ENCODE results near the gene NINJ1.

Gene NINJ1

DNA sequence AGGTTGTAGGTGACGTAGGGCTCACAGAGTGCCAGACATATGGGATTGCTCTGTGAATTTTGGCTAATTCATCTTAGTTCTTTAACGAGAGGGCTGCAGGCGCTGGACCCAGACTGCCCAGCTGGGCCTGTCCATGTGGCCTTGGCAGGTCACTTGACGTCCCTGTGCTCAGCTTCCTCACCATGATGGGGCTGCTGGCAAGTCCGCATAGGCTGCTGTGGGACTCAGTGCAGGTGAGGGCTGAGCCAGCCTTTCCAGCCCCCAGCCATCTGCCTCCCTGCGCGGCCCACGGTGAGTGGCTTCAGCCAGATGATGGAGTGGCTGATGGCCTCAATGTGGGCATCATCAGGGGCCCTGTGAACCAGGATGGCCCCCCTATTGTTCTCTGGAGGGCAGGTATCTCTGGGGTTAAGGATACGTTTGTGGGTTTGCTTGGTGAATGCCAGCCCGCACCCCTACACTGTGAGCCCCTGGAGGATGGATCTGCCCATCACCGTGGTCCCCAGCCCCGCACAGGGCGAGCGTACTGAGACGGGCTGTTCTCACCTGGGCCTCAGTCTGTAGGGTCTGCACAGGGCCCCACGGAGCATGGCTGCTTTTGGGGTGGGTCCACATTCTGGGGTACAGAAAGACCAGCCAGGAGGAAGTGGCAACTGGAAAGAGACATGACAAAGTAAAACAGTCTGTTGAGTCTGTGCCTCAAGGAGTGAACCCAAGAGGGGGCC lies 34.3 kb downstream of the NINJ1 start:
- DNase-seq: no peak

DNA sequence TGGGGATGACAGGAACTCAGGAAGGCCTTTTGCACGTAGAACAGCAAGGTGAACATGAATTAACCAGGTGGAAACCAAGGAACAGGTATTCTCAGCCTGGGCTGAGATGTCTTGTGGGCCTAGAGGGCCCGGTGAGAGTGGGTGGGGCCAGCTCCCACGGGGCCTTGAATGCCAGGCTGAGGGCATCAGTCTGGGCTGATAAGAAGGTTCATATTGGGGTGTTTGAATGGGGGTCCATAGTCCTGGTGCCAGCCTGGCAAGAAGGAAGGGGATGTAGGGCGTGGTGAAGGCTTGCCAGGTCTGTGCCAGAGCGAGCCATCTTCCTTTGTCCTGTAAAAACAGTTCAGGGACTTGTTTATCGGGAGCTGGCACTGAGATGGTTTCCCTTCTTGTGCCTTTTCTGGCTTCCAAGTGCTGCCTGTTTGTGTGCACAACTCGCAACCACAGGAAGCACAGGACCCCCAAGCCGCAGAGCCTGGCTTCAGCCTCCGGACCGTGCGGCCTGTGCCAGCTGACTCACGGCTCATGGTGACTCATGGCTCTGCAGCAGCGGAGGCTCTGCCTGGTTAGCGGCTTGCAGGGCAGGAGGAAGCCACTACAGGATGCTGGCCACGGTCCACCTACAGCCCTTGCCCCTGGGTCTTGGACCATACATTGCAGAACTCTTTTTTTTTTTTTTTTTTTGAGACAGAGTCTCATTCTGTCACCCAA lies 35.7 kb downstream of the NINJ1 start:
- DNase-seq: peak; percentile 60

DNA sequence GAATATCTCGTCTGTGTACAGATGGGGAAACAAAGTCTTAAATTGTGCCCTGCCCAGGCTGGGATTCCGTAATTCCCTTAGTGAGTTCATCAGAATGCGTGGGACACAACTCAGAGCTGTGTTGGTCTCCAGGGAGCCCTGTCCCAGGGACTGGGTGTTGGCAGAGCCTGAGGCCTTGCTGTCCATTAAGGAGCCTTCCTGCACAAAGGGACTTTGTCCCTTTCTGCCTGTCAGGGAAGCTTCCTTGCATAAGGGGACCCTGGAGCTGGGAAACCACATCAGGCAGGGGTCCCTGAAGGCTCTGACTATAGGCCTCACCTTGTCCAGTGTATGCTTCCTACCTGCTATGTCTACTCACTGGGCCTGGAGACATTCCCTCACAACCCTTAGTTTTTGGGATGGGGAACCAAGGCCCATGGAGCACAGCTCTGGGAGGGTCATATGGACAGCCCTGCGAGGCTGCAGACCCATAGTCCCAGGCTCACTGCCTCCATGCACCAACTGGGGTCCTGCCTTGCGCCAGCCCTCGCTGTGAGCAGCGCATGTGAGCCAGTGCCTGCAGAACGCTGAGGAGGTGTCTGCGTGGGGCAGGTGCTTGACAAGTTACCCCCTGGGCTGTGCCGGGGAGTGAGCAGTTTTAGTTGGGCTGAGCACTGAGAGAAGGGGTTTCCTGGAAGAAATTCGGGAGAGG lies 36.4 kb downstream of the NINJ1 start:
- no peak for DNase-seq

DNA sequence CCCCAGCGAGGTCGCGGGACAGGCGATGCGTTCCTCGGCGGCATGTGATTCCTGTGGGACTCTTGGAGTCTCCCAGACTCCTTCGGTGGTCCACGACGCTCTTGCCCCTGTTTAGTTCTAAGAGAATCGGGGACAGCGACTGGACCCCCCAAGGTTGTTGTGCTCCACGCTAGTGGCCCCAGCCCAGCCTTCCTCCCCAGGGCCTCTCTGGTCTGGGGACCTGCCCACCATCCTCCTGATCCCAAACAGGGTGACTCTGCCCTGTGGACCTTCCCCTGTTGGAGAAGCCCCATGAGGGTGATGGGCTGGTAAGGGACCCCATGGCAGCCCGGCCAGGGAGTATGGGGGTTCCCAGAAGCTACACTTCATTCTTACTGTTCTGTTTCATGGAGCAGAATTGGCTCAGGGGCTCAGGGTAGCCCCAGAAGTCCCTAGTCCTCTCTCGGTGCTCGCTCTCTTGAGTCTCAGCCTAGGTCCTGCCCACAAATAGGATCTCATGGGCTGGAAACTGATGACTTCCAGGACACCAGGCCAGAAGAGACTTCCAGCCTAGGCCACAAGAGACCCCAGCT lies 37.2 kb downstream of the NINJ1 start:
- no peak for DNase-seq

DNA sequence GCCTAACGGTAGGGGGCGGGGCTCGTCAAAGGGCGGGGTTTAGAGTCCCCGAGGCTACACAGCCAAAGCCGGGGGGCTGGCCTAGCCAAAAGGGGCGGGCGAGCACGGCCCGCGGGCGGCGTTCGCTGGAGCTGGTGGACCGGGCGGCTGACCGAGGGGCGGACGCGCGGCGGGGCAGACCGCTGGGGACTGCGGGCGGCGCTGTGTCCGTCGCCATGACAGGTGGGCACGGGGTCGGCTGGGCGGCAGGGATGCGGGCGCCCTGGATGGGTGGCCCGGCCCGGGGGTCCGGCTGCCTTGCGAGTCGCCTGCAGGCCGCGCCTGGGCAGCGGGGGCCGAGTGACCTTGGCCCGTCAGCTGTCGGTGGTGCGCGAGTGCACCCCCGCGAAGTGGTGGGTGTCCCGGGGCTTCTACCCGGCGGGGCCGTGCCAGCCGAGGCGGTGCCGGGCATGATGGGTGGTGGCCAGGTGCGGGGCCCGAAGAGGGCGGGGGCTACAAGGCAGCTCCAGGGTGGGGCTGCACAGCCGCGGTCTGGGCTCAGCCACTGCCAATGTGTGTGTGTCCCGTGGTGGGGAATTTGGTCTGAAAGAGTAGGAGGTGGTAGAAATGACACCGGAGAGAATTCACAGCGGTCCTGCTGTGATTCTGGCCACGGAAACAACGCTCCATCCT lies 37.8 kb downstream of the NINJ1 start, which contains the start of gene CARD19:
Gene CARD19, plus strand, starts transcription at position 87 of the 672 bp plus-strand sequence. Its CDS starts 129 bp downstream, at position 216.
- DNase-seq: peak; percentile 42

DNA sequence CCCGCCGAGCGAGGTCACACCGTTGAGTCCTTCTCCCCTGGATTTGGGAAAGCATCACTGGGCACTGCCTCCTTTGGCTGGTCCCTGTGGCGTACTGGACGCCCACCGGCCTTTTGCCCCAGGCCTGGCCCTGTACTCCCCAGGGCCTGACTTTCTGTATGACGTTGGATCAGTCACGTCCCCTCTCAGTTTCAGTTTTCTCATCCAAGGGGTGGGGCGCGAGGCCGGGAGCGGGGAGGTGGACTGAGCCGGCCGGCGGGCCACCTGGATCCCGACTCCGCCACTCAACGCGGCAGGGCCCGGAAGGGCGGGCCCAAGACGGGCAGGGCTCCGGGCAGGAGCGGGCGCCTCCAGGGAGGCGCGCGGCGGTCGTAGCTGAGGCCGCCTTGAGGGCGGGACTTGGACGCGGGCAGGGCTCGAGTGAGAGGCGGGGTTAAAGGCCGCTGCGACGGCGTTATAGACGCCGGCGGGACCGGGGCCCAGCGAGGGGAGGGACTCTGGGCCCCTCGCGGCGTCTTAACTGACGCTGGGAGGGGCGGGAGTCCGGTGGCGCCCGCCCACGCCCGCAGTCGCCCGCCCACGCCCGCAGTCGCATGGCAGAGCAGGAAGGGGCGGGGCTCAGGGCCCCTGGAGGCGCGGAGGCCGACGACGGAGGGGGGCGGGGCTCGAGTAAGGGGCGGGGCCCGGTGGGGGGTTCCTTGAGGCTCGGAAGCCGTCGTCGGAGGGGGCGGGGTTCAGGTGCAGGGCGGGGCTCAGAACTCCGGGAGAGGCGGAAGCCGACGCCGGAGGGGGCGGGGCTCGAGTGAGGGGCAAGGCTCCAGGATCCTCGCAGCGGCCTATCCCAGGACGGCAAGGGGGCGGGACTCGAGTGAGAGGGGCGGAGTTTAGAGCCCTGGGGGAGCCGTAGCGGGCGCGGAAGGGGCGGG lies 38.6 kb downstream of the NINJ1 start:
- peak; percentile 100 for DNase-seq

DNA sequence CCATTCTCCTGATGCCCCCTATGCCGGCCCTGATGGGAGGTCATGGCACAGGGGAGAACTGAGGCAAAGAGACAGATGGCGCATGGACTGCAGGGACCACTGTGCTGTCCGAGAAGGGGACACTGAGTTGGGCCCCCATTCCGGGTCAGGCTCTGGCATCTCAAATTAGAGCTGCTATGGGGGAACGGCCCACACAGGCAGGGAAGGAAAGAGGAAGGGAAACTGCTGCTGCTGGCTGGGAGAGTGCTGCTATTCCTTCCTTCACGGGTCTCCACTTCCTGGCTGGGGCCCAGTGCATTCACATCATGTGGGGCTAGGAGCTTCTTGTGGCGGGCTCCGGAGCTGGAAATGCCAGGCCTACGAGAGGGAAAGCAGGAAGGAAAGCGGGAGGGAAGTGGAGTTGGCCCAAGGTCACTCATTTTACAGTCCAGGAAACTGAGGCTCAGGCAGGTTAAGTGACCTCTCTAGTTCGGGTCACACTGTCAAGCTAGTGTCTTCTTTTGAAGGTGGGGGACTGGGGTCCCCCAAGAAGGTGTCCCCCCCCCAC lies 39.3 kb downstream of the NINJ1 start:
- DNase-seq: no peak

DNA sequence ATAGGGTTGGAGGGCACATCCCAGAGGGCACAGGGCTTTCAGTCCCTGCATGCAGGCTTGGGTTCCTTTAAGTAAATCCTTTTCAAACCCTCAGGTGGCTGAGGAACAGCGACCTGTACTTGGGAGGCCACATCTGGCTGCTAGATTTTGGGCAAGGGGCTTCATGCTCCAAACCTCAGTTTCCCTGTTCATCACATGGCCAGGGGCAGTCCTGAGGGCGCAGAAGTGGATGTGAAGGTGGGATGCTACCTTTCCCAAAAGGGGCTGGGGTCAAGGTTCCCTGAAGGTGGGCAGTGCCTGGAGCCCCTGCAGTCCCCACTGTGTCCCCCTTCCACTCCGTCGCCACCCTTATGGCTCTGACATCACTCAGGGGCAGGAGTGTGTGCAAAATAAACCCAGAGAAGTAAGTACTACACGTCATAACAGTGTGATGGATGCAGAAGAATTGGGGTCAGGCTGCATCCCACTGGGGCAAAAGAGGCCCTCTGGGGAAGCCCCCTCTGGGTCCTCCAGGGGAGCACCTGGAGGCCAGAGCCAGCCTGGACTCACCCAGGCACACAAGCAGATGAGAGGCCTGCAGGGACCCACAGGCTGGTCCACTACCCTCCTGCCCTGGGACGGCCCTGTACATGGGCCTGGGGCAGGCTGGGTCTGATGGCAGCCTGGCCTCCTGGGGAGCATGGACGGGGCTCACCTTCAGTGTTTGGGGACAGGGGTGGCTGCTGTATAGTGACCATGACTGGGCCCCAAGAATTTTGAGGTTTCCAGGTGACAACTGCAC lies 40.0 kb downstream of the NINJ1 start:
- no peak for DNase-seq

DNA sequence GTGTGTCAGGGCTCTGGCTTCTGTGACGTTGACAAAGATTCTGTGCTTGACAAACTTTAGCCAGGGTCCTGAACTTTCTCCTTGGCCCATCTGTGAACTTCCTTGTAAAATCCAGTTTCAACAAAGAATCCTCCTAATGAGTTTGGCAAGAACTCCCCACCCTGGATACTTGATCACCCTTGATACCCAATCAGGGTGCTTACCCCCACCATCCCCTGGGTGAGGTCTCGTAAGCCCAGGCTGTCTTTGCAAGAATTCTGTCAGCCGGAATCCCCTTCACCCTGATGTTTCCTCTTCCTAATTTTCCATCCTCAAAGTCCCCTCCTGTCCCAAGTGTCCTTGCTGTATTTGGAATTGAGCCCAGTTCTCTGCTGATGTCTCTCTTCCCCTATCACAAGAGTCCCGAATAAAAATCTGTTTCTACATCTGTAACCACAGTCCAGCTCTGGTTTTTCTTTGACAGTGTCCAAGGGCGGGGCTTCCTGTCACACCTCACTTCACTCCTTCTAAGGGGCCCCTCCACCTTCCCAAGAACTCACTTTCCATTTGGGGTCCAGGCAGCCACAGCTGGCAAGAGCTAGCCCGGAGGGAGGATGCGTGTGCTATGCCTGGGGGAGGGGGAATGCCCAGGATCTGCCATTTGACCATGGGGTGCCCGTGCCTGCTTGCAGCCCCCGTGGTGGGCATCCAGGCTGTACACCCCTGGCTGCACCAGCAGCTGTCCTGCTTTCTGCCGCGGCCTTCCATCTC lies 40.7 kb downstream of the NINJ1 start:
- DNase-seq: no peak

DNA sequence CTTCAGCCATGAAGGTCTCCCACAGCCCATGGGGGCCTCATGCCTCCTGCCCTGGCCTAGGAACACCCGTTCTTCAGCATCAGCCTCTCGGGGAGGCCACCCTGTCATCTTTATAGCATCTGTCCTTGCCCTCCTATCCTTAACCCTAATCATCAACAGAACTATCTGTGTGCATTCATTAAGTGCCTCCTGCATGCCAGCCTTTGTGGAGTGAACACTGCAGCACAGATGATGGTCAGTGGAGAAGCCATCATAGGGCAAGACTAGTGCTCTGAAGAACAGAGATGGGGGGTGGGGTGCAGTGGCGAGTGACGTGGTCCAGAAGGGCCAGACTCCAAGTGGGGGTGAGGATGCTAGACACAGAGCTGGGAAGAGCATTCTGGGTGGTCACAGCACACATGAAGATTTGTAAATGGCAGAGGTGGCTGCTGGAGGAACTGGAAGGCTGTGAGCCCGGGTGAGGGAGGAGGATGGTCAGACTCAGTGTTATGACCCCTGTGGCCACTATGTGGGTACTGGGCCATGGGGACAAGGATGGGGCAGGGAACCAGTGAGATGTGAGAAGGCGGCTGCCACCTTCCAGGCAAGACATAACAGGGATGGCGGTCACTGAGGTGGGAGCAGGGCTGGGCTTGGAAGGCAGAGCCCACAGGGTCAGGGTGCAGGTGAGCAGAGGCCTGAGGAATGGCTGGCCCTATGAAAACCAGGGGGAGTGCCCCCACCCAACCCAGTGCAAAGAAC lies 41.6 kb downstream of the NINJ1 start:
- no peak for DNase-seq

DNA sequence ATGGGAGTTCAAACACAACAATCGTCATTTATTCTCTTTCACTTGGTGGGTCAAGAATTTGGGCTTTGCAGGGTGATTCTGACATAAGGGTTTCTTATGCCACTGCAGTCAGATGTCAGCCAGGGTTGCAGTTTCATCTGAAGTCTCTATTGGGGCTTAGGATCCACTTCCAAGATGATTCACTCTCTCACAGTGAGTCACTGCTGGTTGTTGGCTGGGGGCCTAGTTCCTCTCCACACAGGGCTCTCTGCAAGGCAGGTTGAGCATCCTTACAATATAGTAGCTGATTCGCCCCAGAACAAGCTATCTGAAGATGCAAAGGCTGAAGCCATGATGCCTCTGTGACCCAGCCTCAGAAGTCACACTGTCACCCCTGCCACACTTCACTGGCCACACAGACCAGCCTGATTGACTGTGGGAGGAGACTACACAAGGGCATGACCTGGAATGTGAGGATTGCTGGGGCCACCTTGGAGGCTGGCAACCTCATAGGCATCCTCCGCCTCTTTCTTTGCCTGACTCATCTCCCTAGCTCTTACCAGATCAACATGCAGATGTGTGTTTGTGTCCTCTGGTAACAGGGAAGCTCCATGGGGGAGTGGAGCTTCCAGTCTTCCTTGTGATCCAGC lies 42.5 kb downstream of the NINJ1 start:
- DNase-seq: peak; percentile 56

DNA sequence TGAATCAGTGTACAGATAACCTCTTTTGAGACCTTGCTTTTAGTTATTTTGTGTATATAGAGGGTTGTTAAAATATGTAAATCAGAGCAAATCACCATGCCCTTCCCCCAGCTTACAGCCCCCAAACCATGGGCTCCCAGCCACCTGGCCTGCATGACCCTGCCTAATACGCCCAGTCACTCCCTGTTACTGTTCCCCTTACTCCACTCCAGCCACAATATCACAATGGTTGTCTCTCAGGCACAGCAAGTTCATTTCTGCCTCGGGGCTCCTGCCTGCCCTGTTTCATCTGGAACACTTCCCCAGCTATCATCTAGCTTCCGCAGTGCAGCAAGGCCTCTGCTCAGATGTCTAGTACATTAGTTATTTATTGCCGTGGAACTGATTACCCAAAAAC lies 43.0 kb downstream of the NINJ1 start:
- no peak for DNase-seq

DNA sequence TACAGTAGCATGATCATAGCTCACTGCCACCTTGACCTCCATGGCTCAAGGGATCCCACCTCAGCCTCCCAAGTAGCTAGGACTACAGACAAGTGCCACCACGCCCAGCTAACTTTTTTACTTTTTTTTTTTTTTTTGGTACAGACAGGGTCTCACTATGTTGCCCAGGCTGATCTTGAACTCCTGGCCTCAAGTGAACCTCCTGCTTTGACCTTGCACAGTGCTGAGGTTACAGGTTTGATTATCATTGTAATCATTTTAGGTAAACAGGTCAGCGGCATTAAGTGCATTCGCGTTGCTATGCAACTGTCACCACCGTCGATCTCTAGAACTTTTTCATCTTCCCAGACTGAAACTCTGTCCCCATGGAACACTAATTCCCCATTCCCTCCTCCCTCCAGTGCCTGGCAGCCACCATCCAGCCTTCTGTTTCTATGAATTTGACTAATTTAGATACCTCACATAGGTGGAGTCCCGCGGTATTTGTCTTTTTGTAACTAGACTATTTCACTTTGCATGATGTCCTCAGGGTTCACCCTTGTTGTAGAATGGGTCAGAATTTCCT lies 43.9 kb downstream of the NINJ1 start:
- DNase-seq: no peak

DNA sequence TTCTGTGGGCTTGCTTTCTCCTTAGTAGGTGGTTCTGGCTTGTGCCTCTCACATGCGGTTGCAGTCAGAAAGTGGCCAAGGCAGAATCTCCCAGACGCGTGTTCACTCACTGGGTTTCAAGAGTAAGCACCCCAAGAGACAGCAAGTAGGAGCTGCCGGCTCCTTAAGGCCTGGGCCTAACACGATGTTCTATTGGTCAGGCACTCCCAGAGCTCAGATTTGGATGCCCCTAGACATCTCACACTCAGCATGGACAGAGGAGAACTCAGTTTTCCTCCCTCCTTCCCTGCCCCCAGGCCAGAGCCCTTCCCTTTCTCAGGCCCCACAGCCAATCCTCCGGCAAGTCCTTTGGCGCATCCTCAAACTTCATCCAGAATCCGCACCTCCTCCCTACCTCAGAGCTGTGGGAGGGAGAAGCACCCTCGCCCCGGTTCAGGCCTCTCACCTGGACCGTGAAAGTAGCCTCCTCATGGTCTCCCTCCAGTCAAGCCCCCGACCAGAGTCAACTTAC lies 44.5 kb downstream of the NINJ1 start:
- DNase-seq: no peak

DNA sequence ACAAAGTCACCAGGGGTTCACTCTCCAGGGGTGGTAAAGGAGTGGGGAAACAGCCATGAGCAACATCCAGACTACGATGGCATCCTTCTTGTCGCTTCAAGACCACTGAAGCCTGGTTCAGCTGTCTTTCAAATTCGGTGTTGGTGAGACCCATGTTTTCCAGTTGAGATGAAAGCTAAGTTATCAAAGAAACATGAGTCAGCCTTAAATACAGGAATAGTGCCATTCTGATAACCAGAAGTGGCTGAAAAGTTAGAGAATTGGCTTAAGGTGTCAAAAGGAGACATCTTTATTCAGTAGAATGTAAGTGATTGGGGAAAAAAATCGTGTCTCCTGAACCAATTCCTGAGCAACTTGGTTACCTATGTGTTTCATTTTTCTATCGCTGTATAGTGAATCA lies 45.0 kb downstream of the NINJ1 start:
- no peak for DNase-seq

DNA sequence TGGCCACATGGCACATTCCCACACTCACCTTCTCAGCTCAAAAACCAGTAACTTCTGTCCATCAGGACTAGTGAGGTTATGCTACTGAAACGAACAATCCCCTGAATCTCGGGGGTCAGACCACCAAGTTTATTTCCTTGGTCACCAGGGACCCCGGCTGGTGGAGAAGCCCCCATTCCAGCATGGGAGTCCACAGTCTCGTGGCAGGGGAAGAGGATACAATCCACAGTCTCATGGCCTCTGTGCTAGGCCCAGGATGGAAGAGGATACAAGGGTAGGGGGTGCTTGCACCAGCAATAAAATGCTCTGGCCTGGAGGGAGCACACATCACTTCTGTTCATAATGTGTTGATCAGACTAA lies 45.4 kb downstream of the NINJ1 start:
- DNase-seq: no peak

DNA sequence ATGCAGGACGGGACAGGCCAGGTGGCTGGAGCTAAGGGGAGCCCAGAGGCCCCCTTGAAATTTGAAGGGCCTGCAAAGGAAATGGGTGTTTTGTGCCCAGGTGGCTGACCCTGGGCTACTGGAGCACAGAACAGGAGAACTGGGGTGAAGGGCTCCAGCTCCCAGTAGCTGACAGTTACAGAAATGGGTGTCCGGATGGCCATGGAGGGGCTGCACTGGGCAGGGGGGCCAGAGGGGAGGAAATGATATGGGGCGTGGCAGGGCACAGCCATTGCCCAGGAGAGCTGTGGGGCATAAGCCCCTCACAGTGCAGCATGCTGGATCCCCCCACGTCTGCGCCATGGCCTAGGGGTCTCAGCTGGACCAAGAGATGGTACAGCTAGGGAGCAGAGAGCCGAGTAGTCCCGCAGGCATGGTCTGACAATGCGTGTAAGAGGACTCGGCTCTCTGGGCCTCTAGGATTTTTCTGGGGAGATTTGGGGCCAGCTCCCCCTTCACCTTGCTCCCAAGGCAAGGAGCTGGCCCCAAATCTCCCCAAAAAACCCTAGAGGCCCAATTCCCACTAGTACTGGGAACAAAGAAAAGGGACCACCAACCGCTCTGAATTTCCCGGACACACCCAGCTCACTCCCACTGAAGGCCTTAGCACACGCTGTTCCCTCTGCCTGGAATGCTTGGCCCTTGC lies 45.9 kb downstream of the NINJ1 start:
- DNase-seq: no peak

All from stimulated activated naive CD4-positive, alpha-beta T cell treated with Interleukin-2 at 50 U/mL for 16 hours (primary cell).